Endothelial cell of umbilical vein (primary cell): ENCODE data around the gene UFSP2. TPM values are rescaled to one million over a fixed set of nuclear protein-coding genes. Genes with fewer than 3 reads are reported as not detected.

Experiments
- BruUV-seq: library from RNA; stranded (reverse); fragments of 400-500 nt; replicated peaks from 2 replicates; lab custom pipeline; 2021; lab: Mats Ljungman, UMichigan
- CTCF ChIA-PET: fragments of 300-600, 350-600 bp; sonication (Branson Sonifier 250); formaldehyde crosslinking; loops from one replicate; lab custom pipeline; 2021; ENCODE audit warnings: antibody characterized with exemption, inconsistent platforms; lab: Charles Lee
- POLR2A ChIA-PET: fragments of 300-600, 350-600 bp; sonication (Branson Sonifier 250); formaldehyde crosslinking; loops from one replicate; lab custom pipeline; 2021; ENCODE audit warnings: antibody characterized with exemption, inconsistent platforms; lab: Charles Lee
- DNase-seq: peaks from one replicate; pipeline ENCODE4 v3.0.0-alpha.2; 2011; ENCODE audit warnings: low read depth, low spot score
- FAIRE-seq: peaks from 2 replicates; lab custom pipeline; 2011; peaks lifted over from hg19 to GRCh38; lab: Jason Lieb, UNC
- H2AFZ ChIP-seq: 2 replicates; pipeline ENCODE4 v1.6.0; 2012; ENCODE audit warnings: low read depth, low read length, control low read depth, inconsistent platforms
- H3K27ac ChIP-seq: 2 replicates; pipeline ENCODE4 v1.5.1; 2011; ENCODE audit warnings: low read depth, mild to moderate bottlenecking, control low read depth, low read length, moderate library complexity; ENCODE audit not compliant: insufficient read depth
- H3K27me3 ChIP-seq, 2 experiments: 2 replicates each; pipeline versions ENCODE4 v1.6.0 to v1.6.1; 2011; ENCODE audit warnings: low read length in 2 of 2, mixed read lengths in 1 of 2; ENCODE audit not compliant: control insufficient read depth in 2 of 2, insufficient read depth in 2 of 2
- H3K36me3 ChIP-seq, 2 experiments: 2 replicates in 1 of 2; 3 replicates in 1 of 2; pipeline ENCODE4 v1.5.1; 2011; ENCODE audit warnings: low read length in 2 of 2, mild to moderate bottlenecking in 1 of 2, moderate library complexity in 1 of 2; ENCODE audit not compliant: control insufficient read depth in 2 of 2, insufficient read depth in 2 of 2; ENCODE audit errors: extremely low read depth in 1 of 2
- H3K4me1 ChIP-seq: 3 replicates; pipeline ENCODE4 v1.5.1; 2011; ENCODE audit warnings: mild to moderate bottlenecking, low read length; ENCODE audit not compliant: control insufficient read depth, insufficient read depth; ENCODE audit errors: extremely low read depth
- H3K4me2 ChIP-seq: 2 replicates; pipeline ENCODE4 v1.6.1; 2011; ENCODE audit warnings: low read length, control low read depth, mixed read lengths; ENCODE audit not compliant: insufficient read depth
- H3K4me3 ChIP-seq, 3 experiments: fragments of 200-600 bp in 1 of 3; sonication (generic), shearing (Covaris generic) in 1 of 3; replicated peaks in 1 of 3; 2 replicates each; pipeline ENCODE4 v1.5.1; 2011 to 2016; ENCODE audit warnings: control low read depth in 3 of 3, low read length in 3 of 3, mild to moderate bottlenecking in 2 of 3, inconsistent platforms in 1 of 3, low read depth in 1 of 3, moderate library complexity in 1 of 3; ENCODE audit not compliant: insufficient read depth in 1 of 3
- H3K79me2 ChIP-seq: 2 replicates; pipeline ENCODE4 v1.6.0; 2012; ENCODE audit warnings: low read length, inconsistent platforms; ENCODE audit not compliant: control insufficient read depth, insufficient read depth
- H3K9ac ChIP-seq: replicated peaks from 2 replicates; pipeline ENCODE3; 2011; ENCODE audit warnings: low read length, control low read depth; ENCODE audit not compliant: insufficient read depth; ENCODE audit errors: extremely low read depth
- H3K9me1 ChIP-seq: replicated peaks from 3 replicates; pipeline ENCODE4 v1.6.0; 2011; ENCODE audit warnings: mild to moderate bottlenecking, low read length; ENCODE audit not compliant: control insufficient read depth, insufficient read depth; ENCODE audit errors: extremely low read depth
- H3K9me3 ChIP-seq: replicated peaks from 2 replicates; pipeline ENCODE4 v1.5.1; 2012; ENCODE audit warnings: low read length, inconsistent platforms; ENCODE audit not compliant: control insufficient read depth, insufficient read depth
- H4K20me1 ChIP-seq: replicated peaks from 2 replicates; pipeline ENCODE3; 2011; ENCODE audit warnings: mild to moderate bottlenecking, low read length; ENCODE audit not compliant: control insufficient read depth, insufficient read depth; ENCODE audit errors: extremely low read depth
- EZH2 ChIP-seq: IDR thresholded peaks from 2 replicates; pipeline ENCODE4 v1.6.1; 2012; ENCODE audit warnings: borderline replicate concordance, low read depth, mild to moderate bottlenecking, moderate library complexity, low read length, inconsistent platforms; ENCODE audit not compliant: severe bottlenecking
- FOS ChIP-seq: IDR thresholded peaks from 2 replicates; pipeline ENCODE4 v1.6.1; 2011; ENCODE audit warnings: mild to moderate bottlenecking, low read length, moderate library complexity, borderline replicate concordance; ENCODE audit not compliant: insufficient read depth
- MYC ChIP-seq: IDR thresholded peaks from one replicate; pipeline ENCODE4 v1.6.1; 2011; ENCODE audit warnings: mild to moderate bottlenecking, low read depth, low read length
- POLR2A ChIP-seq: IDR thresholded peaks from 2 replicates; pipeline ENCODE4 v1.6.1; 2012; ENCODE audit warnings: low read depth, mild to moderate bottlenecking, control low read depth, low read length
- POLR2AphosphoS5 ChIP-seq: IDR thresholded peaks from 2 replicates; pipeline ENCODE4 v1.6.1; 2012; ENCODE audit warnings: low read depth, mild to moderate bottlenecking, control low read depth, low read length, moderate library complexity; ENCODE audit not compliant: insufficient read depth
- dilution Hi-C: fragments of 300-500 bp; cut with MboI; formaldehyde crosslinking; loops from one replicate; pipeline ENCODE4 v1.15.0; 2019; ENCODE audit warnings: low sequenced_read_pairs; ENCODE audit not compliant: extremely low pct_ligation_motif_present
- intact Hi-C: fragments of 100-400 bp; cut with micrococcal nuclease; formaldehyde crosslinking; loops from one replicate; pipeline ENCODE4 v1.10.0; 2022
- polyA plus RNA-seq, 4 experiments: library from polyadenylated mRNA; depleted of rRNA in 3 of 4; stranded (reverse) in 3 of 4; unstranded in 1 of 4; fragments of >200 nt; gene quantifications; 2 replicates each; pipeline versions ENCODE4 v1.2.1 to v1.2.3, GENCODE V29; 2011 to 2012; ENCODE audit warnings: missing spikeins in 1 of 4
- total RNA-seq: library from RNA; stranded (reverse); gene quantifications from 2 replicates; pipeline ENCODE4 v1.2.3, GENCODE V29; 2021
- TF ChIP-seq, protein P1 (sequence below): IDR thresholded peaks from 2 replicates; pipeline ENCODE4 v1.6.1; 2011; ENCODE audit not compliant: insufficient read depth, insufficient read length

The UFSP2 gene
- total and polyA plus RNA-seq, 2 donors (not counting 3 experiments of a cell fraction or from before 2014, with no cell fraction given), result 25.2 to 26.7 TPM

DNA sequence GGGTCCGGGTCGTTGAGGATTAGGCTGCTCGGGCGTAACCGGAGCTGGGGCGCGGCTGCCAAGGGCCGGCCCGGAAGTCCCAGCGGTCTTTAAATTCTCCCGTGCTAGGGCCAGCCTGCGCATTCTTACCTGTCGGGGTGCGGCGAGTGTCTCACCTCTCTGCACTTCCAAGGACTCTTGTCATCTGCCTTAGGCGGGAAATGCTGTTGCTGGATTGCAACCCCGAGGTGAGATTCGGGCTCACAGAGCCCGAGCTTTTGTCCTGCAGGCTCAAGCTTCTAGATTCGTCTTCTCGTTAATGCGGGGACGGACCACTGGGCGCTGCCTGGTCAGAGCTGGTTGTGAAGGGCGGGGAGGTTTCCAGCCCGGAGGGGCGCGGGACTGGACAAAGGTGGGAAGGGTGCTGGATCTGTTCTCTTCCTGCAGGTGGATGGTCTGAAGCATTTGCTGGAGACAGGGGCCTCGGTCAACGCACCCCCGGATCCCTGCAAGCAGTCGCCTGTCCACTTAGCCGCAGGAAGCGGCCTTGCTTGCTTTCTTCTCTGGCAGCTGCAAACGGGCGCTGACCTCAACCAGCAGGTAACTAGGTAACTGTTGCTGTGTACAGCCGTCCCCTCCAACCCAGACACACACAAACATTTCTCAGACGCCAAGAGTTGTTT, 28.9 kb downstream of the UFSP2 start, which contains the start of gene ANKRD37:
Gene ANKRD37, plus strand, starts transcription at position 118 of the 662 bp plus-strand sequence. Its CDS starts 83 bp downstream, at position 201.
- DNase-seq (peak; percentile 69), FAIRE-seq (no peak)
- H3K27me3 ChIP-seq, result no peaks in the 10 kb centered on the region
- no peaks in the 10 kb centered on the region for H4K20me1 ChIP-seq
- H3K4me2 ChIP-seq, result peak within 1 kb of the TSS; percentile 99
- peak within 1 kb of the TSS; percentile 54 to 90 (median 87) for H3K4me3 ChIP-seq
- peak within 1 kb of the TSS; percentile 93 for H2AFZ ChIP-seq
- intact Hi-C loops (loop anchor here (1.0 to 5.0 kb wide), 10 partner anchors 15 to 640 kb away; partner anchors contain the start of genes CCDC110 and UFSP2), dilution Hi-C loops (loop anchor here (25.0 kb wide), 1 partner anchor 110 kb away; no protein-coding TSS in a partner anchor)
- no TSS peak for BruUV-seq
- no peaks in the 10 kb centered on the region for H3K9me1 ChIP-seq
- peak within 1 kb of the TSS; percentile 96 for H3K27ac ChIP-seq
- peak; percentile 12 for TF ChIP-seq POLR2AphosphoS5
- TF ChIP-seq EZH2, result no peak
- ChIA-PET POLR2A (interaction anchor here (1.4 to 1.7 kb wide), 2 partner anchors 12 to 28 kb away, joined by 3 to 5 read pairs; no protein-coding TSS in a partner anchor), CTCF (interaction anchor here (0.9 to 4.2 kb wide), 8 partner anchors 9 to 211 kb away, joined by 3 to 24 read pairs (median 8); partner anchors contain the start of genes SNX25 and UFSP2)
- H3K36me3 ChIP-seq, result peaks cover 0 to under 1% of the 10 kb centered on the region in 2 experiments
- no peaks in the 10 kb centered on the region for H3K9me3 ChIP-seq
- no peaks in the 10 kb centered on the region for H3K79me2 ChIP-seq
- H3K4me1 ChIP-seq, result peaks cover 37% of the 10 kb centered on the region
- peak within 1 kb of the TSS; percentile 95 for H3K9ac ChIP-seq

DNA sequence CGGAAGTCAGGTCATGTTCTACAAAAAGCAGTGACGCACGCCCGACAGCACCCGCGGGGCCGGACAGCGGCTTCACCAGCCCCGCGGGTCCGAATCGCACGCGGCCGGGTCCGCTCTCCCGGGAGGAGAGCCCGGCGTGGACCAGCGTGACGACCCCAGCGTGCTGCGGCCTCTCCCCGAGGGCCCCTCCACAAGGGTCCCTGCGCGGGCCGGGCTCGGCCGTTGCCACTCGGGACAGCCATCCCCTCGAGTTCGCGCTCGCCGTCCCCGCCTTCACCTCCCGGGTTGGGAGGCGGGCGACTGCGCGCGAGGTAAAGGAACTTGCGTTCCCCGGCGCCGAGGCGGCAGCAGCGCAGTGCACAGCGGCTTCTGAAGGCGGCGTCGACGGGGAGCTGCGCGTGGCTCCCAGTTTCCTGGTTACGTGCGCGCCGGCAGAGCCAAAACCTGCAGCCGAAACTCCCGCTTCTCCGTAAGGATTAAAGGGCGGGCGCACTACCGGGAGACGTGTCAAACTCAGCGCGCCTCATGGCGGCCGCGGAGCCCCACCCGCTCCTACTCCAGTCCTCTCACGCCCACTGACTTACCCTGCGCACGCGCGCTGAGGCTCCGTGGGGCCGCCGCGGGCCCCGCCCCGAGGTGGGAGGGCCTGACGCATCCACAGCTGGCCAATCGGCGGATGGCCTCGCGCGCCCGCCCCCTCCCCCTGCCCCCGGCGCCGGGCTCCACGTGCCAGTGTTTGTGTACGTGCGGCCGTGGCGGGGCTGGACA, 29.6 kb downstream of the UFSP2 start:
- H3K4me3 ChIP-seq, result peak overlapping the region; percentile 54 to 90 (median 87)
- intact Hi-C loops, result loop anchor here (1.0 to 5.0 kb wide), 11 partner anchors 11 to 641 kb away; partner anchors contain the start of genes CCDC110 and UFSP2
- H3K36me3 ChIP-seq, result no peaks in the 10 kb centered on the region
- H3K9me3 ChIP-seq, result no peaks in the 10 kb centered on the region
- dilution Hi-C loops, result loop anchor here (25.0 kb wide), 1 partner anchor 109 kb away; no protein-coding TSS in a partner anchor
- H3K79me2 ChIP-seq, result no peaks in the 10 kb centered on the region
- POLR2A ChIA-PET, result interaction anchor here (1.4 to 1.7 kb wide), 2 partner anchors 11 to 29 kb away, joined by 3 to 5 read pairs; no protein-coding TSS in a partner anchor
- FAIRE-seq (peak; percentile 83), DNase-seq (peak; percentile 99)
- peak overlapping the region; percentile 95 for H3K9ac ChIP-seq
- TSS peak; percentile 59 for BruUV-seq
- no peaks in the 10 kb centered on the region for H4K20me1 ChIP-seq
- CTCF ChIA-PET, result interaction anchor here (0.9 to 4.2 kb wide), 8 partner anchors 10 to 211 kb away, joined by 3 to 24 read pairs (median 8); partner anchors contain the start of genes SNX25 and UFSP2
- peak overlapping the region; percentile 99 for H3K4me2 ChIP-seq
- no peaks in the 10 kb centered on the region for H3K9me1 ChIP-seq
- peak overlapping the region; percentile 96 for H3K27ac ChIP-seq
- H2AFZ ChIP-seq, result peak overlapping the region; percentile 93
- peaks cover 37% of the 10 kb centered on the region for H3K4me1 ChIP-seq
- H3K27me3 ChIP-seq, result no peaks in the 10 kb centered on the region
- TF ChIP-seq POLR2A (peak; percentile 59), MYC (no peak), FOS (peak; percentile 6), POLR2AphosphoS5 (peak; percentile 71)
- TF ChIP-seq, protein P1, sequence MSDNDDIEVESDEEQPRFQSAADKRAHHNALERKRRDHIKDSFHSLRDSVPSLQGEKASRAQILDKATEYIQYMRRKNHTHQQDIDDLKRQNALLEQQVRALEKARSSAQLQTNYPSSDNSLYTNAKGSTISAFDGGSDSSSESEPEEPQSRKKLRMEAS, result peak; percentile 69
